Putamen (tissue), 1 donor: ENCODE results near the gene CD46.

ENCODE experiments used
- DNase-seq: peaks from one replicate; pipeline ENCODE4 v3.0.0-alpha.2; 2016; ENCODE audit warnings: low spot score

Gene CD46

GRCh38 chr1:207797229-207797973 lies 45.5 kb downstream of the CD46 start:
- no peak for DNase-seq

- no peak for DNase-seq
Observed at GRCh38 chr1:207798847-207799246, 47.0 kb downstream of the CD46 start.

- no peak for DNase-seq
Observed at GRCh38 chr1:207799989-207800648, 48.3 kb downstream of the CD46 start.

GRCh38 chr1:207801819-207802218 lies 50.0 kb downstream of the CD46 start:
- DNase-seq = no peak

- DNase-seq = no peak
Observed at GRCh38 chr1:207803678-207804077, 51.8 kb downstream of the CD46 start.

GRCh38 chr1:207804721-207805468 lies 53.0 kb downstream of the CD46 start:
- no peak for DNase-seq

GRCh38 chr1:207805841-207806421 lies 54.1 kb downstream of the CD46 start:
- DNase-seq = peak; percentile 77

GRCh38 chr1:207806531-207807325 lies 54.9 kb downstream of the CD46 start:
- DNase-seq = no peak

GRCh38 chr1:207807326-207807689 lies 55.5 kb downstream of the CD46 start:
- DNase-seq = no peak

- DNase-seq = no peak
Observed at GRCh38 chr1:207807690-207808321, 56.0 kb downstream of the CD46 start.

GRCh38 chr1:207808322-207808705 lies 56.5 kb downstream of the CD46 start:
- no peak for DNase-seq

- DNase-seq = no peak
Observed at GRCh38 chr1:207808911-207809555, 57.2 kb downstream of the CD46 start.

GRCh38 chr1:207810173-207810572 lies 58.3 kb downstream of the CD46 start:
- no peak for DNase-seq

- no peak for DNase-seq
Observed at GRCh38 chr1:207810606-207811295, 58.9 kb downstream of the CD46 start.

- no peak for DNase-seq
Observed at GRCh38 chr1:207811319-207811718, 59.5 kb downstream of the CD46 start.

GRCh38 chr1:207811920-207812720 lies 60.3 kb downstream of the CD46 start:
- peak; percentile 70 for DNase-seq

- DNase-seq = no peak
Observed at GRCh38 chr1:207812778-207813511, 61.1 kb downstream of the CD46 start.

GRCh38 chr1:207813512-207813881 lies 61.6 kb downstream of the CD46 start:
- DNase-seq = no peak

GRCh38 chr1:207813946-207814345 lies 62.1 kb downstream of the CD46 start:
- DNase-seq = no peak
